GM18520 (cell line): ENCODE data around the gene FCER1G.
"Not testable (repeated sequence)": the region's sequence is repeated elsewhere in the genome, so short reads cannot be mapped to it uniquely, and the experiment has no call there.

Experiments used
- ATAC-seq: cut with Tn5 transposase; IDR thresholded peaks from one replicate; pipeline ENCODE4 v1.9.1; 2021; ENCODE audit not compliant: unreplicated experiment

Gene FCER1G

DNA sequence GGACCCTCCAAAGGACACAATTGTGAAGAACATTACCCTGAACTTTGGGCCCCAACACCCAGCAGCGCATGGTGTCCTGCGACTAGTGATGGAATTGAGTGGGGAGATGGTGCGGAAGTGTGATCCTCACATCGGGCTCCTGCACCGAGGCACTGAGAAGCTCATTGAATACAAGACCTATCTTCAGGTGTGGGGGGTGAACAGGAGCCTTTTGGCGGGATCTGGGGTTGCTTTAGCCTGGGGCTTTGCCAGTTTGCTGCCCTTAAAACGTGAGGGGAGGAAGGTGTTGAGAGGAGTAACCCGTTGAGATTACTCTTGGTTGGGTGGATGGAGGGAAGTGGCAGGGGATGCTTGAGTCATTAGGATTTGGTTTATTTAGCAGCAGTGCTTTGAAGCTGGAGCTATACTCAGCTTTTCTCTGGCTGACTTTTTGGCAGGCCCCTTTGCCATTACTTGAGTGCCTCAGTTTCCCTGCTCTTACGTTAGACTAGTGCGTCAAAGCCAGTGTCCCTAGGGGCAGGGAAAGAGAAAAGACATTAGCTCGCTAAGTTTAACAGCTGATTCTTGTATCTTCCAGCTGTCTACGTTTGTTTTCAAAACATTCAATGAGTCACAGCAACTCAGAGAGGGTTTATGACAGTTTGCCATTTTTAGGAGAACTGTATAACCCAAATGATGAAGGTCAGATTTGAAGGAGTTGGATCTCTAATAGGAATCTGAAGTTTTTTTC lies 8.5 kb upstream of the FCER1G start:
- ATAC-seq: no peak

- ATAC-seq: no peak
Observed at GRCh38 chr1:161207173-161207572, 7.9 kb upstream of the FCER1G start.

DNA sequence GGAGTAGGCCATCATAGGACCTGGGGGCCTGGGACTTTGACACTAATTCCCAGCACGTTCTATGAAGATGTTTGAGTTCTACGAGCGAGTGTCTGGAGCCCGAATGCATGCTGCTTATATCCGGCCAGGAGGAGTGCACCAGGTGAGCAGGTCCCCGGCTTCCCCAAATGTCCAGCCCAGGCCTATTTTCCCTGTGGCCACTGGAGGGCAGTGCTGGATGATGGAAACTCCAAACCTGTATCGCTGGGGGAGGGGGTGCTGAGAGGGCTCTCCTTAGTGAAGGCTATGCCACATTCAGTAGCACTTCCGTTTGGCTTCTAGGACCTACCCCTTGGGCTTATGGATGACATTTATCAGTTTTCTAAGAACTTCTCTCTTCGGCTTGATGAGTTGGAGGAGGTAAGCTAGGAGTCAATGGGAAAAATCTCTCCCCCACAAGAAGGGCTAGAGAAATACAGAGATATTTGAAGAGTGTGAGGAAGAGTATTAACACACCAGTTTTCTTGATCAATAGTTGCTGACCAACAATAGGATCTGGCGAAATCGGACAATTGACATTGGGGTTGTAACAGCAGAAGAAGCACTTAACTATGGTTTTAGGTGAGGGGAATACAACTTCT lies 5.2 kb upstream of the FCER1G start:
- ATAC-seq: no peak

- no peak for ATAC-seq
Observed at GRCh38 chr1:161214369-161214768, 726 bp upstream of the FCER1G start.

DNA sequence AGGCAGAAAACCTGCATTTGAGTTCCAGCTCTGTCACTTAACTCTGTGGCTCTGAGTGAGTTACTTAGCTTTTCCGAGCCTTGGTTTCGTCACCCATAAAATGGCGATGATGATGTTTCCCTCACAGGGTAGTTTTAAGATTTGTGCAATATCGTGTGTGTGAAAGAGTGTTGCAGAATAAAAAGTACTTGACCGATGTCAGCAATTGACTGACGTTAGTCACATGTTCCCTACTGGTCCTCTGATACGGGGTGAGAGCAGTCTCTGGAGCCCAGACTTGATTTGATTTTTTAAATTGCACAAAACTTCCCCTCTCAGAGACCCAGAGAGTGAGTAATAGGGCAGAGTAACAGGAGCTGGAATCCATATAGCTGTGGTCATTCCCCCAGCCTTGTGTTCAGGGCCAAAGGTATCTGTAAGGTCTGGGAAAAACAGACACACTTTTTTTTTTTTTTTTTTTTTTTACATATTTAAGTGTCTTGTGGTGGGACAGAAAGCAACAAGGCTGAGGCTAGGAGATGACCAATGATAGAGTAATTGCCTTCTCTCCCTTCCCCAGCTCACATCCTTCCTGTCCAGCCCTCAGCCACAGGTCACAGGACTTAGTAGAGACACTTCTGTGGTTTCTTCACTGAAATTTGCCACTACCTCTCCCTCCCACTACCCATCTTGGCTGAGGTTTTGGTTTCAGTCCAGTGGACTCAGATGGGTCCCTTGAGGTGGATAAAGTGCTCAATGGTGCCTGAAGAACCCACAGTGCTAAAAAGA lies 2.0 kb downstream of the FCER1G start:
- peak; percentile 75 for ATAC-seq

DNA sequence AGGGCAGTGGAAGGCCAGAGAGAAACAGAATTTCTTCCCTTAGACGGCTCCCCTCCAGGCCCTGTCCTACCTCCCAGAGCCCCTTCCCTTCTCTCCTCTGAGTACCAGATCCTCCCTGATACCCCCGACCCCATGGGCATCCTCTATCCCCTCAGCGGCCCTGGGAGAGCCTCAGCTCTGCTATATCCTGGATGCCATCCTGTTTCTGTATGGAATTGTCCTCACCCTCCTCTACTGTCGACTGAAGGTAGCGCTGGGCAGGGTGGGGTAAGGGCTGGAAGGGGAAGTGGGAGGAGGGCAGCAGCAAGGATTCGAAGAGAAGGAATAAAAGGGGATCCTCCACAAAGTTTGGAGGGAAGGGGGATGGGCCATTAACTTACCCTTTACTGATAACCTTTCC lies 2.7 kb downstream of the FCER1G start:
- ATAC-seq: no peak

GRCh38 chr1:161218301-161219077 lies 3.4 kb downstream of the FCER1G start:
- ATAC-seq: no peak

GRCh38 chr1:161219078-161219892 lies 4.2 kb downstream of the FCER1G start:
- no peak for ATAC-seq

DNA sequence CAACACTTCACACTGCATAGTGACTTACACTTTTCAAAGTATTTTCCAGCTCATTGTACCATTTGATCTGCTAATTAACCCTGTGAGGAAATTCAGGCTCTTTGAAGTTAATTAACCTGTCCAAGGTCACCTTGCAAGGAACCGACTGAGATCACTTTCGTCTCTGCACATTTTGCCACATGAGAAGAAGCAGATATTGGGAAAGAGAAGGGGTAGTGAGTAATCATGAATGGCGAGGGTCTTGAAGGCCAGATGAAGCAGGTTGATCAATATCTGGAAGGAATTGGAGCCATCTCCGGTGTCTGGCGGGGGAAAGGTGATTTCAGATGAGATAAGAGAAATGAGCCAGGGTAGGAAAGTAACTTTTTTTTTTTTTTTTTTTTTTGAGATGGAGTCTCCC lies 4.9 kb downstream of the FCER1G start:
- ATAC-seq: no peak

DNA sequence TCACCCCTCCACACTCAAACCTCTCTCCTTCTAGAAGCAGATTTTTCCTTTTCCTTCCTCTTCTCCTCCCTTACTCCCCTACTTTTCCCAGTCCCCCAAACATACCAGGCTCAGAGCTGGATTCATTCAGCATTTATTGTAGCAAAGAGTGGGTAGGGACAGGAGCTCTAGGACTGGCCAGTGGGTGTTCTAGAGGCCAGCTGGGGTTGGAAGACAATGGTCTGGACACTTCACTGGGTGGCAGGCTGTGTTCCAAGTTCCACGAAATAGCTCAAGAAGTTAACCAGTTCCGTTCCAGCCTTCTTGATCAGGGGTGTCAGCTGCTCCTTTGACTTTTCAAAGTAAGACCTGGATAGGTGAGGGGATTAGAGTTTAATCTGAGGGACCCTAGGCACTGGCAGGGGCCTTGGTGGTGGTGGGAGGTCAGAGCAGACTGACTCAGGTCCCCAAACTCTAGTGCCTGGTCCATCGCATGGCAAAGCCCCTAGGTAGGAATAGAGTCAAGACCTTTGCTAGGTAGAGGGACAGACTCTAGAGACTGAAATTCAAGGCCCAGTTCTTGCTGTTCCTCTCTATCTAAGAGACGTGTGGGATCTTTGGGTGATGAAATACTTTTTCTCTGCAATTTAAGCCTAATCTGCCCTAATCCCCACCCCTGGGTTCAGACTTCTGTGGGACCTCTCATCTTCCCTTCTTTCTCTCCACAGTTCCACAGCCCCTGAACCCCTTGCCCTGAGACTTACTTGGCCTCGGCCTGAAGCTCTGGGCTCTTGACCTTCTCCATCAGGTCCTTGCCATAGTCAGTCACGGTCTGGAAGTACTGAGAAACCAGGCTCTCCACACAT lies 7.3 kb downstream of the FCER1G start:
- ATAC-seq: no peak

DNA sequence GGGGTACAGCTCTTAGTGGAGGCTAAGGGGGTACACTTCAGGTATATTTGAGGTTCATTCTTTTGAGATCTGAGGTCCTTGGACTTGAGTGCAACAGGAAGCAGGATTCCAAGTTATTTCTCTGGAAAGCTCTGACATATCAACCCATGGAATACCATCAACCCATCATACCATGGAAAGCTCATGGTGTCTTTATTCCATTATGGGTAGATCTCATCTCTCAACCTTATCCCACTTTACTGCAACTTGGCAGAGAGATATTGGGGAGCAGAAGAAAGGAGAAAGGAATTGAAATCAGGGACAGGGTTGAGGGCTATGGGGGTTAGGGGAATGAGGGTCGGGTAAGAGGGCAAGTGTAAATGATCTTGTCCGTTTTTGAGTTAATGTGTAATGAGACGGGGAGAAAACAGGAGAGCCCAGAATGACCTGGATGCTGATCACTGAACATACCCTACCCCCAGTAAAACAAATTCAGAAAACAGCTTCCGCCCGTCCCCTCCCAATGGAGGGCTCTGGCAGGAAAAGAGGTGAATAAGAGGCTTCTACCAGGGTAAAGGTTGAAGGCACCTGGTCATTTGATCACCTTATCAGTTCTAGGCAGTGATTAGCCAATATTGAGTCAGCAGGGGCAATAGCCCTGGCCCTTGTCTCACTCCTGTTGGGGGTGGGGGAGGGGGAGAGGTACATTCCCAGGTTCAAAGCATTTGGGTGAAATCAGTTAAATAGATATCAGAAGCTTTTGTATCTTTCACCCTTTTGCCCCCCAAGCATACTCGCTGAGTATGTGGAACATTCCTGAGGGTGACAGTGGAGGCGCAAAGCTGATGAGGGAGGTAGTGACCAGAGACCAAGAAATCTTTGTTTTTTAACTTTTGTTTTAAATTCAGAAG lies 9.0 kb downstream of the FCER1G start:
- no peak for ATAC-seq

GRCh38 chr1:161224695-161225087 lies 9.6 kb downstream of the FCER1G start:
- ATAC-seq: not testable (repeated sequence)

- no peak for ATAC-seq
Observed at GRCh38 chr1:161225178-161225533, 10.1 kb downstream of the FCER1G start.

- peak; percentile 94 for ATAC-seq
Observed at GRCh38 chr1:161225534-161226319, 10.6 kb downstream of the FCER1G start, which contains the start of gene TOMM40L. Gene TOMM40L (plus strand): TSS chr1:161226060. CDS start chr1:161226490, 430 bp downstream.

DNA sequence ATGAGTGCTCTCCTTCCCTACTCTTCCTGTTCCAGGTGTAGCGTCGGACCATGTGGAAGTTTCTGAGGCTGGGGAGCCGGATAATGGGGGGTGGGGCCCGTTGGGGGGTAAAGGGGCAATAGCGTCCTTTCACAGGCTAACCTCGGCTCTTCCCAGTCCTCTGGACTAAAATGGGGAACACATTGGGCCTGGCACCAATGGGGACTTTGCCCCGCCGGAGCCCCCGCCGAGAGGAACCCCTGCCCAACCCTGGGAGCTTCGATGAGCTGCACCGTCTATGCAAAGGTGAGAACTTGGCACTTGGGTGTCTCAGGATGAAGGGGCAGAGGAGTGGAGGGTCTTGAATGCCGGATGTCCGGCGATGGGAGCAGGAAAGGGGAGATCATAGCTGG lies 11.2 kb downstream of the FCER1G start:
- no peak for ATAC-seq

DNA sequence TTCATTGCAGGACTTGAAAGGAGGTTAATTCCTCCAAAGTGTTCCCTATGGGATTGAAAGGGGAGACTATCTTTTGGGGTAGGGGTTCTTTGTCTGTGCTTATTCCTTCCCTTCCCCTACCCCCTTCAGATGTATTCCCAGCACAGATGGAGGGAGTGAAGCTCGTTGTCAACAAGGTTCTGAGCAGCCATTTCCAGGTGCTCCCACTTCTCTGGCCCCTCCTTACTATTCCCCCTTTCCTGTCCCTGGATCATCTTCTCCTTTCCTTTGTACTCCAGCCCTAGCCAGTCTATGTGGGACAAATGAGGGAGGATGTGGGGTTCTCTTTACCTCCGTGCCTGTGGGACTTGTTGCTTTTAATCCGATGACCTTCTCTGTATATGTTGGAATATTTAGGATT lies 11.7 kb downstream of the FCER1G start:
- no peak for ATAC-seq

- peak; percentile 25 for ATAC-seq
Observed at GRCh38 chr1:161227196-161227871, 12.2 kb downstream of the FCER1G start.
